ENCODE results near the gene TBX4.

DNA sequence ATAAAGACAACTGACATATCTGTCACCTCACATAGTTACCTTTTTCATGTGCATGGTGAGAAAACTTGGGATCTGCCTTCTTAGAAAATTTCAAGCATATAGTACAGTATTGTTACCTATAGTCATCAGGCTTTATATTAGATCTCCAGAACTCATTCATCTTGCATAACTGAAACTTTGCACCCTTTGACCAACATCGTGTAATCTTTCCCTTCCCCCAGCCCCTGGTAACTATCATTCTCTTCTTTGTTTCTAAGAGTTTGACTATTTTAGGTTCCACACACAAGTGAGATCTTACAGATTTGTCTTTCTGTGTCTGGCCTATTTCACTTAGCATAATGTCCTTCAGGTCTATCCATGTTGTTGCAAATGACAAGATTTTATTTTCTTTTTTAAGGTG is 22.9 kb upstream of the TBX4 start:
- TF ChIP-seq, protein P1, sequence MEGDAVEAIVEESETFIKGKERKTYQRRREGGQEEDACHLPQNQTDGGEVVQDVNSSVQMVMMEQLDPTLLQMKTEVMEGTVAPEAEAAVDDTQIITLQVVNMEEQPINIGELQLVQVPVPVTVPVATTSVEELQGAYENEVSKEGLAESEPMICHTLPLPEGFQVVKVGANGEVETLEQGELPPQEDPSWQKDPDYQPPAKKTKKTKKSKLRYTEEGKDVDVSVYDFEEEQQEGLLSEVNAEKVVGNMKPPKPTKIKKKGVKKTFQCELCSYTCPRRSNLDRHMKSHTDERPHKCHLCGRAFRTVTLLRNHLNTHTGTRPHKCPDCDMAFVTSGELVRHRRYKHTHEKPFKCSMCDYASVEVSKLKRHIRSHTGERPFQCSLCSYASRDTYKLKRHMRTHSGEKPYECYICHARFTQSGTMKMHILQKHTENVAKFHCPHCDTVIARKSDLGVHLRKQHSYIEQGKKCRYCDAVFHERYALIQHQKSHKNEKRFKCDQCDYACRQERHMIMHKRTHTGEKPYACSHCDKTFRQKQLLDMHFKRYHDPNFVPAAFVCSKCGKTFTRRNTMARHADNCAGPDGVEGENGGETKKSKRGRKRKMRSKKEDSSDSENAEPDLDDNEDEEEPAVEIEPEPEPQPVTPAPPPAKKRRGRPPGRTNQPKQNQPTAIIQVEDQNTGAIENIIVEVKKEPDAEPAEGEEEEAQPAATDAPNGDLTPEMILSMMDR (IDR thresholded peaks at IDR 0.05), result no peak
- TF ChIP-seq EP300 (IDR thresholded peaks at IDR 0.05; ENCODE audit: low read depth) (no peak), POLR2A (IDR thresholded peaks at IDR 0.05) (no peak)

All from transverse colon (tissue), 3 donors.